ENCODE results near the gene PLCD3. TPM values are rescaled to one million over a fixed set of nuclear protein-coding genes. Genes with fewer than 3 reads are reported as not detected.

The PLCD3 gene
- total RNA-seq, 1 donor from 2014 or later: 1.4 TPM

DNA sequence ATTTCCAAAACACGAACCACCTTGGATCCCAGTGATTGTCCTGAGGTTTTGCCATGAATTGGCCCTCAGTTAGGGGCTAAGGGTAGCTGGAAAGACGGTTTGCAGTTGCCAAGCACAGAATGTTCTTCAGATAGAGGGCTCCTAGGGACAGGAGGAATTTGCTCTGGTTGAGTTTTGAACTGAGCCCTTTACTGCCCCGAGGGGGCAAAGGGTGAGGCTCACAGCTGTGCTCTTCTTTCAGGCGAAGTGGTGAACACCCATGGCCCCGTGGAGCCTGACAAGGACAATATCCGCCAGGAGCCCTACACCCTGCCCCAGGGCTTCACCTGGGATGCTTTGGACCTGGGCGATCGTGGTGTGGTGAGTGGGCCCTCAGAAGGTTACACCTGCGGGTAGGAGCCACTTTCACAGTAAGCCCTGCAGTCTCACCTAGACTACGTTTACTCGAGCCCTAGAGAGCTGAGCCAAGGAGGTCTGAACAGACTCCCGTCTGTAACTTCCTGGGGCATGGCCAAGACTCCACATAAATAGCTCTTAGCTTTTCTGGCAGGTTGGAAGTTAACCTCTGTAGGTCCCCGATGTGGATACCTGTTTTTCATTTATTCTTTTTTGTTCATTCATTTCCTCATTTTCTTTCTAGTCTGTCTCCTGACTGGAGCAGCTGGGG, 38.7 kb downstream of the PLCD3 start:
- DNase-seq (no peak), ATAC-seq (ENCODE audit: low read depth) (no peak)
- Mint-ChIP-seq H3K9me3 (no peaks in the 10 kb centered on the region), H3K27ac (no peak overlapping the region), H3K36me3 (ENCODE audit: low read depth) (peaks cover 83% of the 10 kb centered on the region), H3K4me1 (peaks cover 5% of the 10 kb centered on the region), H3K27me3 (no peaks in the 10 kb centered on the region), H3K4me3 (no peak overlapping the region)
- intact Hi-C loops (cut with micrococcal nuclease): no loop called here
- POLR2A ChIA-PET: interaction anchor here (0.5 to 1.2 kb wide), 2 partner anchors 44 to 318 kb away, joined by 9 to 11 read pairs; no protein-coding TSS in a partner anchor
- TF ChIP-seq, protein P1, sequence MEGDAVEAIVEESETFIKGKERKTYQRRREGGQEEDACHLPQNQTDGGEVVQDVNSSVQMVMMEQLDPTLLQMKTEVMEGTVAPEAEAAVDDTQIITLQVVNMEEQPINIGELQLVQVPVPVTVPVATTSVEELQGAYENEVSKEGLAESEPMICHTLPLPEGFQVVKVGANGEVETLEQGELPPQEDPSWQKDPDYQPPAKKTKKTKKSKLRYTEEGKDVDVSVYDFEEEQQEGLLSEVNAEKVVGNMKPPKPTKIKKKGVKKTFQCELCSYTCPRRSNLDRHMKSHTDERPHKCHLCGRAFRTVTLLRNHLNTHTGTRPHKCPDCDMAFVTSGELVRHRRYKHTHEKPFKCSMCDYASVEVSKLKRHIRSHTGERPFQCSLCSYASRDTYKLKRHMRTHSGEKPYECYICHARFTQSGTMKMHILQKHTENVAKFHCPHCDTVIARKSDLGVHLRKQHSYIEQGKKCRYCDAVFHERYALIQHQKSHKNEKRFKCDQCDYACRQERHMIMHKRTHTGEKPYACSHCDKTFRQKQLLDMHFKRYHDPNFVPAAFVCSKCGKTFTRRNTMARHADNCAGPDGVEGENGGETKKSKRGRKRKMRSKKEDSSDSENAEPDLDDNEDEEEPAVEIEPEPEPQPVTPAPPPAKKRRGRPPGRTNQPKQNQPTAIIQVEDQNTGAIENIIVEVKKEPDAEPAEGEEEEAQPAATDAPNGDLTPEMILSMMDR (IDR thresholded peaks at IDR 0.05): no peak
- CTCF ChIA-PET: interaction anchor here (1.0 kb wide), 1 partner anchor 175 kb away, joined by 3 read pairs; no protein-coding TSS in a partner anchor

DNA sequence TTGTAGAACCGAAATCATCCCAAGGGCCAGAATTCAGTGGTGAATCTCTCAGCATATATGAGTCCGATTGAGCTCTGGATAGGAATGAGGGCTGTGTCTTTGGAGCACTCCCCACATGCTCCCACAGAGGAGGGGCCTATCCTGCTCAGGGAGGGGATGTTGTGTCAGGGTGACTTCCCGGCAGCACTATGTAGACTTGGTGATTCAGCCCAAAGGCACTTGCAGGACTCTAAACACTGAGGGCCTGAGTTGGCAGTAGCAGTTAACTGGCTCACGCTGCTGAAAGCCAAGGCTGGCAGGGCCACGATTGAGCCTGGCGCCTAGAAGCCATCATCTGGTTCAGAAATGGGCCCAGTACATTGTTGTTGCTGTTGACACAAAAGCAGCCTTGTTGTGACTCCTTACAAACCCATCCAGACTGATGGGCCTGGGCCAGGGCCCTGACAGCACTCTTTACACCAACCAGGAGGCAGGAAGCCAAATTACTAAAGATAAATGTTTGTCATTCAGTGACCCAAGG, 39.3 kb downstream of the PLCD3 start:
- Mint-ChIP-seq H3K36me3 (ENCODE audit: low read depth) (peaks cover 83% of the 10 kb centered on the region), H3K9me3 (no peaks in the 10 kb centered on the region), H3K27ac (no peak overlapping the region), H3K27me3 (no peaks in the 10 kb centered on the region), H3K4me1 (peaks cover 5% of the 10 kb centered on the region), H3K4me3 (no peak overlapping the region)
- ATAC-seq (ENCODE audit: low read depth): no peak
- ChIA-PET CTCF (no interaction called here), POLR2A (no interaction called here)
- TF ChIP-seq, protein P1 (IDR thresholded peaks at IDR 0.05): no peak
- intact Hi-C loops (cut with micrococcal nuclease): no loop called here
- DNase-seq: no peak

DNA sequence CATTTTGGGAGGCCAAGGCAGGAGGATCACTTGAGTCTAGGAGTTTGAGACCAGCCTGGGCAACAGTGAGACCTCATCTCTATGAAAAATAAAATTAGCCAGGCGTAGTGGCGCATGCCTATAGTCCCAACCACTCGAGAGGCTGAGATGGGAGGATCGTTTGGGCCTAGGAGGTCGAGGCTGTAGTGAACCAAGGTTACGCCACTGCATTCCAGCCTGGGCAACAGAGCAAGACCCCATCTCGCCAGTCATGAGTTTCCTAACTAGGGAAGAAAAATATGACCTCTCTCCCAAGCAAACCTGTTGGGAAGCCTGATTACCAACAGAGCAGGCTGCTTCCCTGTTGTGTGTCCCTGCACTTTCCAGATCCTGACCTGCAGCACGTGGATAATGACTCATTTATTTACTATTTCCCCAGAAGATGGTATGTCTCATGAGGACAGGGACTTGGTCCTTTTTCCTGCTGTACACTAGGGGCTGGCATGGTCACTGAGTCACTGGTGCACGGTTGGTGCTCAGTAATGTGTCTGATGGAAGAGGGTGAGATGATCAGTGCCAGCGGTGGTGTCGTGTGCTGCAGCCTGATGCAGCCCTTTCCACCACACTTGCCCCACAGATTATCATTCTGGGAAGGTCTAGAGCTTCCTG, 40.4 kb downstream of the PLCD3 start:
- no peaks in the 10 kb centered on the region for H3K9me3 Mint-ChIP-seq
- POLR2A ChIA-PET: no interaction called here
- peaks cover 5% of the 10 kb centered on the region for H3K4me1 Mint-ChIP-seq
- no peak for ATAC-seq (ENCODE audit: low read depth)
- DNase-seq: no peak
- CTCF ChIA-PET: interaction anchor here (0.7 kb wide), 1 partner anchor 782 kb away, joined by 3 read pairs; no protein-coding TSS in a partner anchor
- no peak overlapping the region for H3K27ac Mint-ChIP-seq
- TF ChIP-seq, protein P1 (IDR thresholded peaks at IDR 0.05): no peak
- intact Hi-C loops (cut with micrococcal nuclease): no loop called here
- H3K36me3 Mint-ChIP-seq (ENCODE audit: low read depth): peaks cover 83% of the 10 kb centered on the region
- H3K27me3 Mint-ChIP-seq: no peaks in the 10 kb centered on the region
- H3K4me3 Mint-ChIP-seq: no peak overlapping the region

DNA sequence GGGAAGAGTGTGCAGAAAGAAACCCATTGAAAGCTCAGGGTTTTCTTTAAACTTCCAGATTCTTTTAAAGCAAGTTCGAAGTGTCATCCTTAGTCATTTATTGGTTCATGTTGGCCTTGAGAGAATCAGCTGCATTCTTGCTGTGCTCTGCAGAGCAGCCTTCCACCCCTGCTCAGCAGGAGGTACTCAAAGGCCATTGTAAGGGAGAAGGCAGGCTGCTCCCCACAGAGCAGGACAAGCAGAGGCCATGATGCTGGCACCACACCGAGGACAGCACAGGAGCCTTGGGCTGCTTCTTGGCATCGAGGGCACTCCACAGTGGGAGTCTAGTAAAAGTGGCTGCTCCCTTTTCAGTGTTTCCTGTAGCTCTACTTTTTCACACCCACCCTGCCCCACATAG, 41.6 kb downstream of the PLCD3 start:
- Mint-ChIP-seq H3K36me3 (ENCODE audit: low read depth) (peaks cover 81% of the 10 kb centered on the region), H3K9me3 (no peaks in the 10 kb centered on the region), H3K27me3 (no peaks in the 10 kb centered on the region), H3K4me1 (no peaks in the 10 kb centered on the region), H3K4me3 (no peak overlapping the region), H3K27ac (no peak overlapping the region)
- DNase-seq (no peak), ATAC-seq (ENCODE audit: low read depth) (no peak)
- TF ChIP-seq, protein P1 (IDR thresholded peaks at IDR 0.05): no peak
- intact Hi-C loops (cut with micrococcal nuclease): no loop called here
- CTCF ChIA-PET: interaction anchor here (1.5 kb wide), 1 partner anchor 45 kb away, joined by 5 read pairs; the partner anchor contains the start of gene ACBD4
- POLR2A ChIA-PET: no interaction called here

DNA sequence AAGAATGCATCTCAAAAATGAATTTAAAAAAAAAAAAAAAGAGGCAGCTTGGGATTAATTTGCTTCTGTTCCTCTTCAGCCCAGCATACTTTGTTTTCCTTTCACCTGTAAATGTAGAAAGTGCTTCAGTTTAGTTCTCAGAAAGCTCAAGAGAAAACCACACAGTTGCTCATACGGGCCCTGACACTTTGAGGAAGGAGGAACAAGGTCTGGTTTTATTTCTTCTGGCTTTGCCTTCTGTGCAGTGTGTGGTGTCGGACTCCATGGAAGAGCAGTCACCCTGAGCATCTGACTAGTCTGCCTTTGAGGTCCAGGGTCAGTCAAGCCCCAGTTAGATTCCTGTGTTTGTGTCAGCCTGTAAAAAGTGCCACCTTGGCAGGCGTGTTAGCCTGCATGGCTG, 43.6 kb downstream of the PLCD3 start:
- Mint-ChIP-seq H3K9me3 (no peaks in the 10 kb centered on the region), H3K4me3 (no peak overlapping the region), H3K36me3 (ENCODE audit: low read depth) (peaks cover 79% of the 10 kb centered on the region), H3K27ac (no peak overlapping the region), H3K27me3 (no peaks in the 10 kb centered on the region), H3K4me1 (no peaks in the 10 kb centered on the region)
- TF ChIP-seq, protein P1 (IDR thresholded peaks at IDR 0.05): no peak
- ATAC-seq (ENCODE audit: low read depth) (no peak), DNase-seq (no peak)
- CTCF ChIA-PET: no interaction called here
- POLR2A ChIA-PET: no interaction called here
- intact Hi-C loops (cut with micrococcal nuclease): no loop called here
